ENCODE data around the gene CDK5R2. TPM values are rescaled to one million over a fixed set of nuclear protein-coding genes. Genes with fewer than 3 reads are reported as not detected.

CDK5R2 gene
- total RNA-seq (under 0.01 and 0.17 TPM in 2 replicates), polyA plus RNA-seq (0.02 and 0.05 TPM in 2 replicates), polyA minus RNA-seq (ENCODE audit: low replicate concordance) (0.33 and 0.63 TPM in 2 replicates)
- polyA plus RNA-seq (2012) = 0.12 TPM in 1 of 2 replicates, not detected in the other

GRCh38 chr2:218959141-218959731, at the start of gene CDK5R2:
TSS of gene CDK5R2 (plus strand) at chr2:218959666. CDS start at chr2:218959821, 155 bp downstream.
- peak; percentile 71 to 83 for DNase-seq (ENCODE audit: low read depth in 2 of 2)
- TF ChIP-seq CTCF (conservative IDR thresholded peaks at IDR 0.05 in 1 of 2, IDR thresholded peaks at IDR 0.05 in 1 of 2; ENCODE audit: low read depth in 1 of 2, low read length in 2 of 2) (no peak), EZH2 (IDR thresholded peaks at IDR 0.05; ENCODE audit: low read length, missing control alignments) (no peak)
- Histone ChIP-seq H4K20me1 (ENCODE audit: control insufficient read depth, extremely low read depth, insufficient read depth, low read length) (no peaks in the 10 kb centered on the region), H3K9ac (ENCODE audit: insufficient read depth, low read length) (no peak within 1 kb of the TSS), H3K9me3 (ENCODE audit: control insufficient read depth, insufficient read depth, low read depth, low read length) (no peaks in the 10 kb centered on the region), H3K4me3 (replicated peaks in 1 of 4; ENCODE audit: control extremely low read depth in 1 of 4, insufficient read depth in 1 of 4, low read depth in 3 of 4, low read length in 4 of 4) (peak within 1 kb of the TSS in 2 of 4 experiments; percentile 39 to 53), H3K36me3 (ENCODE audit: control insufficient read depth, insufficient read depth, low read length) (no peaks in the 10 kb centered on the region), H3K27ac (ENCODE audit: insufficient read depth, low read length) (no peak within 1 kb of the TSS), H3K4me2 (ENCODE audit: extremely low read depth, insufficient read depth, low read length) (no peak within 1 kb of the TSS), H2AFZ (ENCODE audit: low read length) (no peak within 1 kb of the TSS), H3K27me3 (ENCODE audit: control insufficient read depth, insufficient read depth, low read length) (peaks cover 52% of the 10 kb centered on the region), H3K79me2 (ENCODE audit: control insufficient read depth, insufficient read depth, low read length) (no peaks in the 10 kb centered on the region), H3K4me1 (ENCODE audit: control insufficient read depth, extremely low read depth, insufficient read depth, low read length) (peaks cover 7% of the 10 kb centered on the region)

- H3K4me3 ChIP-seq (replicated peaks in 1 of 4; ENCODE audit: control extremely low read depth in 1 of 4, insufficient read depth in 1 of 4, low read depth in 3 of 4, low read length in 4 of 4) = no peak overlapping the region
- no peak overlapping the region for H3K27ac ChIP-seq (ENCODE audit: insufficient read depth, low read length)
- H3K4me2 ChIP-seq (ENCODE audit: extremely low read depth, insufficient read depth, low read length) = no peak overlapping the region
- H4K20me1 ChIP-seq (ENCODE audit: control insufficient read depth, extremely low read depth, insufficient read depth, low read length) = no peaks in the 10 kb centered on the region
- H3K27me3 ChIP-seq (ENCODE audit: control insufficient read depth, insufficient read depth, low read length) = no peaks in the 10 kb centered on the region
- H3K9me3 ChIP-seq (ENCODE audit: control insufficient read depth, insufficient read depth, low read depth, low read length) = no peaks in the 10 kb centered on the region
- H3K79me2 ChIP-seq (ENCODE audit: control insufficient read depth, insufficient read depth, low read length) = no peaks in the 10 kb centered on the region
- no peak for DNase-seq (ENCODE audit: low read depth in 2 of 2)
- no peaks in the 10 kb centered on the region for H3K4me1 ChIP-seq (ENCODE audit: control insufficient read depth, extremely low read depth, insufficient read depth, low read length)
- no peak overlapping the region for H2AFZ ChIP-seq (ENCODE audit: low read length)
- no peaks in the 10 kb centered on the region for H3K36me3 ChIP-seq (ENCODE audit: control insufficient read depth, insufficient read depth, low read length)
- TF ChIP-seq CTCF (conservative IDR thresholded peaks at IDR 0.05 in 1 of 2, IDR thresholded peaks at IDR 0.05 in 1 of 2; ENCODE audit: low read depth in 1 of 2, low read length in 2 of 2) = no peak
- TF ChIP-seq EZH2 (IDR thresholded peaks at IDR 0.05; ENCODE audit: low read length, missing control alignments) = no peak
- no peak overlapping the region for H3K9ac ChIP-seq (ENCODE audit: insufficient read depth, low read length)
Observed at GRCh38 chr2:218910741-218911140, 48.7 kb upstream of the CDK5R2 start.

GRCh38 chr2:218920504-218920903, 39.0 kb upstream of the CDK5R2 start:
- Histone ChIP-seq H3K27me3 (ENCODE audit: control insufficient read depth, insufficient read depth, low read length) (no peaks in the 10 kb centered on the region), H2AFZ (ENCODE audit: low read length) (no peak overlapping the region), H3K36me3 (ENCODE audit: control insufficient read depth, insufficient read depth, low read length) (no peaks in the 10 kb centered on the region), H3K9me3 (ENCODE audit: control insufficient read depth, insufficient read depth, low read depth, low read length) (no peaks in the 10 kb centered on the region), H3K4me2 (ENCODE audit: extremely low read depth, insufficient read depth, low read length) (no peak overlapping the region), H3K27ac (ENCODE audit: insufficient read depth, low read length) (no peak overlapping the region), H3K79me2 (ENCODE audit: control insufficient read depth, insufficient read depth, low read length) (no peaks in the 10 kb centered on the region), H4K20me1 (ENCODE audit: control insufficient read depth, extremely low read depth, insufficient read depth, low read length) (no peaks in the 10 kb centered on the region), H3K4me3 (replicated peaks in 1 of 4; ENCODE audit: control extremely low read depth in 1 of 4, insufficient read depth in 1 of 4, low read depth in 3 of 4, low read length in 4 of 4) (no peak overlapping the region), H3K4me1 (ENCODE audit: control insufficient read depth, extremely low read depth, insufficient read depth, low read length) (no peaks in the 10 kb centered on the region), H3K9ac (ENCODE audit: insufficient read depth, low read length) (no peak overlapping the region)
- TF ChIP-seq EZH2 (IDR thresholded peaks at IDR 0.05; ENCODE audit: low read length, missing control alignments) = no peak
- no peak for TF ChIP-seq CTCF (conservative IDR thresholded peaks at IDR 0.05 in 1 of 2, IDR thresholded peaks at IDR 0.05 in 1 of 2; ENCODE audit: low read depth in 1 of 2, low read length in 2 of 2)
- DNase-seq (ENCODE audit: low read depth in 2 of 2) = no peak

Data from fibroblast of lung (primary cell).